ENCODE data around the gene PACS1. TPM values are rescaled to one million over a fixed set of nuclear protein-coding genes. Genes with fewer than 3 reads are reported as not detected.

Gene PACS1
- total RNA-seq, 1 experiment from 2014 or later, result 4.2 TPM

GRCh38 chr11:66150725-66151124 is 80.7 kb downstream of the PACS1 start:
- no peak for DNase-seq (ENCODE audit: low read depth)
- in situ Hi-C loops (cut with HindIII; ENCODE audit: low pct_unique_long_range_greater_than_20kb, low sequenced_read_pairs), result no loop called here

DNA sequence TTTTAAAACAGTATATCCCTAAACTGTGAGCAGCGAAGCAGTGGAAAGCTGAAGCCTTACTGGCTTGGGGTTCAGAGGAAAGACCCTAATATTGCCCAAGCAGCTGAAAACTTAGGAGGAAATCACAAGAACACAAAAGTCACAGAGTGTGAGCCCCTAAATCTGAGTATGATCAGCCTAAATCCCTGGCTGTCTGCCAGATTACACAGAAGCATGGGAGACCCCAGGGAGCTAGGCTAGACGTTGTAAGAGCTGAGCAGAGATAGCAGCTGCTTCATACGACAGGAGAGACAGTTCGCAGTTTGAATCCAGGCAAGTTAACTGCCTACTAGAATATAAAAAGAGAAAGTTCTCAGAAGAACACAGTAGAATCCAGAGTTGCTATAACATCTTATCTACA is 81.2 kb downstream of the PACS1 start:
- in situ Hi-C loops (cut with HindIII; ENCODE audit: low pct_unique_long_range_greater_than_20kb, low sequenced_read_pairs), result no loop called here

DNA sequence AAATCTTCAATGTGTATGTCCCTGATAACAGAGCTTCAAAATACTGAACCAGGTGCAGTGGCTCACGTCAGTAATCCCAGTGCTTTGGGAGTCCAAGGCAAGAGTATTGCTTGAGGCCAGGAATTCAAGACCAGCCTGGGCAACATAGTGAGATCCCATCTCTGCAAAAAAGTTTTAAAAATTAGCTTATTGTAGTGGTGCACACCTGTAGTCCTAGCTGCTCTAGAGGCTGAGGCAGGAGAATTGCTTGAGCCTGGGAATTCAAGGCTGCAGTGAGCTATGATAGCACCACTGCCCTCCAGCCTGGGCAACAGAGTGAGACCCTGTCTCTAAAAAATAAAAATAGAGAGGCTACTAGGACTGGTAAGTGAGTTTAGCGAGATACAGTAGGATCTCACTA is 84.0 kb downstream of the PACS1 start:
- in situ Hi-C loops (cut with HindIII; ENCODE audit: low pct_unique_long_range_greater_than_20kb, low sequenced_read_pairs), result no loop called here
- no peak for DNase-seq (ENCODE audit: low read depth)

More for the DNA sequence above, 81.2 kb downstream of the PACS1 start:
- DNase-seq (ENCODE audit: low read depth), result no peak

GRCh38 chr11:66155387-66156073 is 85.5 kb downstream of the PACS1 start:
- in situ Hi-C loops (cut with HindIII; ENCODE audit: low pct_unique_long_range_greater_than_20kb, low sequenced_read_pairs), result no loop called here
- DNase-seq (ENCODE audit: low read depth), result no peak

- DNase-seq (ENCODE audit: low read depth), result no peak
- in situ Hi-C loops (cut with HindIII; ENCODE audit: low pct_unique_long_range_greater_than_20kb, low sequenced_read_pairs), result no loop called here
Observed at GRCh38 chr11:66157182-66157864, 87.3 kb downstream of the PACS1 start.

DNA sequence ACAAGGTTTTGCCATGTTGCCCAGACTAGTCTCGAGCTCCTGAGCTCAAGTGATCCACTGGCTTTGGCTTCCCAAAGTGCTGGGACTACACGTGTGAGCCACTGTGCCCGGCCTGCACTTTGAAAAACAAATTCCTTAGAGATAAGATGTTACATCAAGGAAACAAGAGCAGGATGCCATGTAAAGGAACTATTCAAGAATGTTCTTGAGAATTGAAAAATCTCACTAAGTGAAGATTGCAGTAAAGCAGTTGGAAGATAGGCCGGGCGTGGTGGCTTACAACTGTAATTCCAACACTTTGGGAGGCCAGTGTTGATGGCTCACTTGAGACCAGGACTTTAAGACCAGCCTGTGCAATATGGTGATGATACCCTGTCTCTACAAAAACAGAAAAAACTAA is 88.1 kb downstream of the PACS1 start:
- no peak for DNase-seq (ENCODE audit: low read depth)
- in situ Hi-C loops (cut with HindIII; ENCODE audit: low pct_unique_long_range_greater_than_20kb, low sequenced_read_pairs), result no loop called here

DNA sequence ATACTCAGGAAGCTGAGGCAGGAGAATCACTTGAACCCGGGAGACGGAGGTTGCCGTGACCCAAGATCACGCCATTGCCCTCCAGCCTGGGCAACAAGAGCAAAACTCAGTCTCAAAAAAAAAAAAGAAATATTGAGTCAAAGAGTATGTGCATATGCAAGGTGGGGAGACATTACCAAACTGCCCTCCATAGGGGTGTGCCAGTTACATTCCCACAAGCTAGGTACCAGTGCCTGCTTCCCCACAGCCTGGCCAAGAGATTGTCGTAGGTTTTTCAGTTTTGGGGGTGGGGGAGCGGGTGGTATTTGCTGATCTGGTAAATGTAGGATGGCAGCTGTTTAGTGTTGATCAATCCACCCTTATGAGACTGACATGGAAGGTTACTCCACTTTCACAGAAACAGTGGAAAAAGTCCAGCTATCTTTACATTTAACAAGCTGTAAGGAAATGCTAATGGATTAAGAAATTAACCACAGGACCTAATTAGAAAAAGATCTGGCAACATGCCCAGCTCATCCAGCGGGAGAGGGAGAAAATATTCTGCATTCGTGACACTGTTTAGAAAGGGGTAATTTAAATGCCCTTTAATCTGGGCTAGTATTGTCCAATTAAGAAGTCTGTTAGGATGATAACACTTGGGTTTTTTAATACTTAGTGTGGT is 89.4 kb downstream of the PACS1 start:
- in situ Hi-C loops (cut with HindIII; ENCODE audit: low pct_unique_long_range_greater_than_20kb, low sequenced_read_pairs), result no loop called here
- DNase-seq (ENCODE audit: low read depth), result no peak

DNA sequence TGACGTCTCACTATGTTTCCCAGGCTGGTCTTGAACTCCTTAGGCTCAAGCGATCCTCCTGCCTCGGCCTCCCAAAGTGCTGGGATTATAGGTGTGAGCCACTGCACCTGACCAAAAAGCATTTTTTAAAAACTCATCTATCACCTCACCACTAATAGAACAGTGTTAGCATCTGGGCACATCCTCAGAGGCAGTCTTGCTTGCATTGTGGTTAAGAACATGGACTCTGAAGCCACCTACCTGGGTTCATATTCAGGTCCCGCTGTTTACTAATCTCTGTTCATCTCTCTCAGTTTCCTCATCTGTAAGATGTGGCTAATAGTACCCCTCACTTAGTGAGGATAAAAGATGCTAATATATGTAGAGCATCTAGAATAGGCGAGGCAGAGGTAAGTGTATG is 90.6 kb downstream of the PACS1 start:
- in situ Hi-C loops (cut with HindIII; ENCODE audit: low pct_unique_long_range_greater_than_20kb, low sequenced_read_pairs), result no loop called here
- DNase-seq (ENCODE audit: low read depth), result no peak

DNA sequence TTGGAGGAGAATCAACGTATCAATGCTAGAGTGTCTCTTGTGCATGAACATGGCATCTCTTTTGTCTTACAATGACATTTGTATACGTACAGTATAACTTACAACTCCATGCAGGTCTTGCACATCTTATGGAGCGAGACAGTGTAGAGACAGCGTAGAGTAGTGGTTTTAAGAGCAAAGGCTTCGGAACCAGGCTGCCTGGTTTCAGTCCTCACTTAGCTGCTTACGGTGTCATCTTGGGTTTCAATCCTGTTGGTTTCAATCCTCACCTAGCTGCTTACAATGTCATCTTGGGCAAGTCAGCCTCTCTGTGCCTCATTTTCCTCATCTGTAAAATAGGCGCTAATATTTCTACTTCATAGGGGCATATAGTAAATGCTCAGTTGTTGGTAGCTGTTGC is 98.2 kb downstream of the PACS1 start:
- no peak for DNase-seq (ENCODE audit: low read depth)
- in situ Hi-C loops (cut with HindIII; ENCODE audit: low pct_unique_long_range_greater_than_20kb, low sequenced_read_pairs), result no loop called here

GRCh38 chr11:66172146-66172545 is 102.1 kb downstream of the PACS1 start:
- DNase-seq (ENCODE audit: low read depth), result peak; percentile 88
- in situ Hi-C loops (cut with HindIII; ENCODE audit: low pct_unique_long_range_greater_than_20kb, low sequenced_read_pairs), result no loop called here

DNA sequence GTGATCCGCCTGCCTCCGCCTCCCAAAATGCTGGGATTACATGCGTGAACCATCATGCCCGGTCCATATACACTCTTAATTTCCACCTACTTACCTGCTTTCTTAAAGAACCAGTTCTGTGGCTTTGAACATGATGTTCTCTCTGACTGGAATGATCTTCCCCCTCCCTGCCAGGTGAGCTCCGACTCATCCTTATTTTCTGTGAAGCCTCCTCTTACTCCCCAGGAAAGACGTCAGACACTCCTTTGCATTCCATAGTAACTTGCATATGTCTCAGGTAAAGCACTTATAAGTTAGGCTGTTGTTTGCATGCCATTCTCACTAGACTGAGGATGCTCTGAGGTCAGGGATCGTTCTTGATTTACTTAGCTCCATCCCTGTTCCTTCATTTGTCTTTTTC is 106.6 kb downstream of the PACS1 start:
- in situ Hi-C loops (cut with HindIII; ENCODE audit: low pct_unique_long_range_greater_than_20kb, low sequenced_read_pairs), result no loop called here
- no peak for DNase-seq (ENCODE audit: low read depth)

- no peak for DNase-seq (ENCODE audit: low read depth)
- in situ Hi-C loops (cut with HindIII; ENCODE audit: low pct_unique_long_range_greater_than_20kb, low sequenced_read_pairs), result no loop called here
Observed at GRCh38 chr11:66178183-66178582, 108.1 kb downstream of the PACS1 start.

- DNase-seq (ENCODE audit: low read depth), result no peak
- in situ Hi-C loops (cut with HindIII; ENCODE audit: low pct_unique_long_range_greater_than_20kb, low sequenced_read_pairs), result no loop called here
Observed at GRCh38 chr11:66178871-66179270, 108.8 kb downstream of the PACS1 start.

GRCh38 chr11:66181632-66182315 is 111.7 kb downstream of the PACS1 start:
- in situ Hi-C loops (cut with HindIII; ENCODE audit: low pct_unique_long_range_greater_than_20kb, low sequenced_read_pairs), result no loop called here
- no peak for DNase-seq (ENCODE audit: low read depth)

DNA sequence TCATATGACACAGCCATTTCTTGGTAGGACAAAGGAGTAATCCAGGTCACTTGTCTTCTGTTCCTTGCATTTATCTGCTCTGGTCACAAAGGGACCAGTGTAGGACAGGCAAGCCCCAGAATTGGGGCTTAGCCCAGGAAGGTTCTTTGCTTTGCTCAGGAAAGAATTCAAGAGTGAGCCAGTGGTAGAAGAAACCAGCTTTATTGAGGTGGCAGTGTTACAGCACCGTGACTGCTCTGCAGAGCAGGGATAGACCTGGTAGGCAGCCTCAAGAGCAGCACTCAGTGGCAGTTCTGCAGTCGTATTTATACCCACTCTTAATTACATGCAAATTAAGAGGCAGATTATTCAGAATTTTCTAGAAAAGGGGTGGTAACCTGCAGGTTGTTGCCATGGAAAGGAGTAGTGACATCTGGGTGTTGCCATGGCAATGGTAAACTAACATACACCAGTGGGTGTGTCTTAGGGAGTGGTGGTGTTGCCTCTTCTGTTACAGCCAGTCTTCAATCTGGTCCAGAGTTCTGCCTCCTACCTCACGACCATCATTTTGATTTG is 113.5 kb downstream of the PACS1 start:
- no peak for DNase-seq (ENCODE audit: low read depth)
- in situ Hi-C loops (cut with HindIII; ENCODE audit: low pct_unique_long_range_greater_than_20kb, low sequenced_read_pairs), result no loop called here

- no peak for DNase-seq (ENCODE audit: low read depth)
- in situ Hi-C loops (cut with HindIII; ENCODE audit: low pct_unique_long_range_greater_than_20kb, low sequenced_read_pairs), result no loop called here
Observed at GRCh38 chr11:66184728-66185127, 114.7 kb downstream of the PACS1 start.

GRCh38 chr11:66186470-66186869 is 116.4 kb downstream of the PACS1 start:
- no peak for DNase-seq (ENCODE audit: low read depth)

DNA sequence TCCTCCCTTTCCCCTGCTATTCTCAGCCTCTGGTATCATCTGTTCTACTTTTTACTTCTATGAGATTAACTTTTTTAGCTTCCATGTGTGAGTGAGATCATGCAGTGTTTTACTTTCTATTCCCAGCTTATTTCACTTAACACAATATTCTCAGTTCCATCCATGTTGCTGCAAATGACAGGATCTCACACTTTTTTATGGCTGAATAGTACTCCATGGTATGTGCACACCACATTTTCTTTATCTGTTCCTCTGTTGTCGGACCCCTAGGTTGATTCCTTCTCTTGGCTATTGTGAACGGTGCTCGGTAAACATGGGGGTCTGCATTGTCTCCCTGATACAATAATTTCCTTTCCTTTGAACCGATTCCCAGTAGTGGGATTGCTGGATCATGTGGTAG is 117.4 kb downstream of the PACS1 start:
- in situ Hi-C loops (cut with HindIII; ENCODE audit: low pct_unique_long_range_greater_than_20kb, low sequenced_read_pairs), result no loop called here
- DNase-seq (ENCODE audit: low read depth), result no peak

More at GRCh38 chr11:66186470-66186869, 116.4 kb downstream of the PACS1 start:
- in situ Hi-C loops (cut with HindIII; ENCODE audit: low pct_unique_long_range_greater_than_20kb, low sequenced_read_pairs), result no loop called here

- in situ Hi-C loops (cut with HindIII; ENCODE audit: low pct_unique_long_range_greater_than_20kb, low sequenced_read_pairs), result no loop called here
Observed at GRCh38 chr11:66188580-66188979, 118.5 kb downstream of the PACS1 start.

More at GRCh38 chr11:66188580-66188979, 118.5 kb downstream of the PACS1 start:
- no peak for DNase-seq (ENCODE audit: low read depth)

Data from Caki2 (cell line).